Mesendoderm (in vitro differentiated cells): ENCODE measurements around the gene AKAP13.
"Not testable (repeated sequence)": the region's sequence is repeated elsewhere in the genome, so short reads cannot be mapped to it uniquely, and the experiment has no call there.

Experiments
- DNase-seq: peaks from one replicate; pipeline ENCODE4 v3.0.0; 2013
- H2AK5ac ChIP-seq: 2 replicates; pipeline ENCODE4 v1.6.1; 2013; ENCODE audit warnings: low read length, inconsistent platforms
- H2BK120ac ChIP-seq: 2 replicates; pipeline ENCODE4 v1.6.1; 2013; ENCODE audit warnings: low read depth, mild to moderate bottlenecking, low read length, moderate library complexity, mixed read lengths
- H2BK15ac ChIP-seq: replicated peaks from 2 replicates; pipeline ENCODE4 v1.6.1; 2013; ENCODE audit warnings: low read depth, mild to moderate bottlenecking, moderate library complexity
- H2BK5ac ChIP-seq: 2 replicates; pipeline ENCODE4 v1.6.1; 2013; ENCODE audit warnings: low read length, inconsistent platforms
- H3K18ac ChIP-seq: 2 replicates; pipeline ENCODE4 v1.6.1; 2013; ENCODE audit warnings: mild to moderate bottlenecking, low read length, mixed read lengths
- H3K23ac ChIP-seq: one replicate; pipeline ENCODE4 v1.6.1; 2013; ENCODE audit warnings: low read length
- H3K27ac ChIP-seq: 2 replicates; pipeline ENCODE4 v1.5.1; 2013; ENCODE audit warnings: low read depth, mild to moderate bottlenecking, inconsistent platforms, low read length, moderate library complexity
- H3K27me3 ChIP-seq: 2 replicates; pipeline ENCODE4 v1.6.1; 2013; ENCODE audit warnings: low read length, control low read depth, mild to moderate bottlenecking, inconsistent platforms; ENCODE audit not compliant: insufficient read depth, poor library complexity
- H3K36me3 ChIP-seq: 2 replicates; pipeline ENCODE4 v1.6.1; 2013; ENCODE audit warnings: low read length, inconsistent platforms; ENCODE audit not compliant: control insufficient read depth, insufficient read depth
- H3K4ac ChIP-seq: one replicate; pipeline ENCODE4 v1.6.1; 2013; ENCODE audit warnings: low read depth, mild to moderate bottlenecking, low read length, moderate library complexity
- H3K4me1 ChIP-seq: 2 replicates; pipeline ENCODE4 v1.6.1; 2013; ENCODE audit warnings: low read depth, low read length, inconsistent platforms; ENCODE audit not compliant: control insufficient read depth
- H3K4me2 ChIP-seq: 2 replicates; pipeline ENCODE4 v1.6.1; 2013; ENCODE audit warnings: low read length
- H3K4me3 ChIP-seq: 2 replicates; pipeline ENCODE4 v1.5.1; 2013; ENCODE audit warnings: mild to moderate bottlenecking, low read length
- H3K56ac ChIP-seq: one replicate; pipeline ENCODE4 v1.6.1; 2013; ENCODE audit warnings: low read length
- H3K79me1 ChIP-seq: 2 replicates; pipeline ENCODE4 v1.6.1; 2013; ENCODE audit warnings: low read length, inconsistent platforms
- H3K79me2 ChIP-seq: 2 replicates; pipeline ENCODE4 v1.6.1; 2013; ENCODE audit warnings: mild to moderate bottlenecking, low read length; ENCODE audit not compliant: control insufficient read depth, insufficient read depth
- H3K9ac ChIP-seq: 2 replicates; pipeline ENCODE4 v1.6.1; 2013; ENCODE audit warnings: low read length, inconsistent platforms
- H4K5ac ChIP-seq: one replicate; pipeline ENCODE4 v1.6.1; 2013; ENCODE audit warnings: low read length
- H4K8ac ChIP-seq: one replicate; pipeline ENCODE4 v1.6.1; 2013; ENCODE audit warnings: low read depth, mild to moderate bottlenecking, control low read depth, low read length, moderate library complexity
- WGBS: extraction: QIAGEN DNeasy Blood & Tissue Kit; methylation state at CpG from one replicate; pipeline ENCODE4 v1.1.7; 2013; ENCODE audit warnings: low lambda C conversion rate, missing lambda C conversion rate; ENCODE audit not compliant: insufficient coverage; ENCODE audit errors: extremely low coverage; 5-methylcytosine and 5-hydroxymethylcytosine counted together

AKAP13 gene

GRCh38 chr15:85441854-85442253, 61.5 kb downstream of the AKAP13 start:
- H3K4me1 ChIP-seq, H3K4me2 ChIP-seq, H3K4me3 ChIP-seq, H4K5ac ChIP-seq, H3K36me3 ChIP-seq, H3K27ac ChIP-seq, H3K79me1 ChIP-seq, H2AK5ac ChIP-seq, DNase-seq, H3K27me3 ChIP-seq, H3K56ac ChIP-seq, H3K23ac ChIP-seq, H4K8ac ChIP-seq, H3K4ac ChIP-seq, H2BK120ac ChIP-seq, H2BK15ac ChIP-seq, H3K9ac ChIP-seq, H3K18ac ChIP-seq, H2BK5ac ChIP-seq: not testable (repeated sequence)
- no CpG with 5 or more reads among the region's 8 CpGs for WGBS
- peaks cover 35% of the 10 kb centered on the region for H3K79me2 ChIP-seq

GRCh38 chr15:85443046-85443445, 62.6 kb downstream of the AKAP13 start:
- Histone ChIP-seq H4K5ac (no peak overlapping the region), H3K4me1 (no peaks in the 10 kb centered on the region), H3K9ac (no peak overlapping the region), H2AK5ac (no peak overlapping the region), H2BK15ac (no peak overlapping the region), H3K36me3 (no peaks in the 10 kb centered on the region), H3K56ac (no peak overlapping the region), H3K4me3 (no peak overlapping the region), H3K27ac (no peak overlapping the region), H3K27me3 (no peaks in the 10 kb centered on the region), H3K79me1 (peaks cover 3% of the 10 kb centered on the region), H3K18ac (no peak overlapping the region), H3K23ac (no peak overlapping the region), H3K4ac (no peak overlapping the region), H4K8ac (no peak overlapping the region), H2BK120ac (no peak overlapping the region), H3K79me2 (peaks cover 42% of the 10 kb centered on the region), H3K4me2 (no peak overlapping the region), H2BK5ac (no peak overlapping the region)
- DNase-seq, result no peak

- peak; percentile 95 for DNase-seq
- Histone ChIP-seq H2BK5ac (no peak overlapping the region), H4K5ac (no peak overlapping the region), H3K4me2 (no peak overlapping the region), H2BK120ac (no peak overlapping the region), H2AK5ac (no peak overlapping the region), H3K27ac (no peak overlapping the region), H3K79me1 (peaks cover 3% of the 10 kb centered on the region), H3K4me1 (no peaks in the 10 kb centered on the region), H3K56ac (no peak overlapping the region), H3K9ac (no peak overlapping the region), H3K27me3 (no peaks in the 10 kb centered on the region), H4K8ac (no peak overlapping the region), H3K4ac (no peak overlapping the region), H3K4me3 (no peak overlapping the region), H3K79me2 (peaks cover 48% of the 10 kb centered on the region), H3K23ac (no peak overlapping the region), H3K18ac (no peak overlapping the region), H3K36me3 (no peaks in the 10 kb centered on the region), H2BK15ac (no peak overlapping the region)
- WGBS, result no CpG with 5 or more reads among the region's 4 CpGs
Measured at GRCh38 chr15:85443593-85444087, 63.2 kb downstream of the AKAP13 start.

- Histone ChIP-seq H3K27me3 (no peaks in the 10 kb centered on the region), H3K4me3 (no peak overlapping the region), H3K79me2 (peaks cover 50% of the 10 kb centered on the region)
Measured at GRCh38 chr15:85444122-85444745, 63.8 kb downstream of the AKAP13 start.

GRCh38 chr15:85445361-85445760, 65.0 kb downstream of the AKAP13 start:
- no peak overlapping the region for H2AK5ac ChIP-seq

More at GRCh38 chr15:85444122-85444745, 63.8 kb downstream of the AKAP13 start:
- Histone ChIP-seq H3K36me3 (no peaks in the 10 kb centered on the region), H3K9ac (no peak overlapping the region), H2AK5ac (no peak overlapping the region), H2BK15ac (no peak overlapping the region), H3K56ac (no peak overlapping the region), H4K5ac (no peak overlapping the region), H3K4ac (no peak overlapping the region), H3K18ac (no peak overlapping the region), H3K4me1 (no peaks in the 10 kb centered on the region), H3K27ac (no peak overlapping the region), H3K23ac (no peak overlapping the region), H3K4me2 (no peak overlapping the region), H2BK120ac (no peak overlapping the region), H2BK5ac (no peak overlapping the region), H3K79me1 (peaks cover 3% of the 10 kb centered on the region), H4K8ac (no peak overlapping the region)
- WGBS, result no CpG with 5 or more reads among the region's 3 CpGs
- no peak for DNase-seq

More at GRCh38 chr15:85445361-85445760, 65.0 kb downstream of the AKAP13 start:
- peaks cover 3% of the 10 kb centered on the region for H3K79me1 ChIP-seq
- no peak overlapping the region for H3K4me3 ChIP-seq
- no peak for DNase-seq
- H3K9ac ChIP-seq, result no peak overlapping the region
- no peak overlapping the region for H3K56ac ChIP-seq
- no peak overlapping the region for H3K27ac ChIP-seq
- no CpG with 5 or more reads among the region's 1 CpG for WGBS
- no peaks in the 10 kb centered on the region for H3K36me3 ChIP-seq
- no peak overlapping the region for H2BK5ac ChIP-seq
- H3K4me2 ChIP-seq, result no peak overlapping the region
- no peak overlapping the region for H3K23ac ChIP-seq
- no peak overlapping the region for H2BK120ac ChIP-seq
- H4K8ac ChIP-seq, result no peak overlapping the region
- H4K5ac ChIP-seq, result no peak overlapping the region
- no peaks in the 10 kb centered on the region for H3K27me3 ChIP-seq
- peaks cover 58% of the 10 kb centered on the region for H3K79me2 ChIP-seq
- H3K4ac ChIP-seq, result no peak overlapping the region
- H3K4me1 ChIP-seq, result no peaks in the 10 kb centered on the region
- no peak overlapping the region for H3K18ac ChIP-seq
- no peak overlapping the region for H2BK15ac ChIP-seq
